Effector memory CD4-positive, alpha-beta T cell (primary cell): ENCODE results near the gene HES6.

Experiments
- DNase-seq, 3 donors: peaks; one replicate each; pipeline ENCODE4 v3.0.0-alpha.2; 2020
- H3K27ac ChIP-seq: 2 replicates; pipeline ENCODE4 v1.7.0; 2013; ENCODE audit warnings: mild to moderate bottlenecking, low read length, moderate library complexity; ENCODE audit not compliant: insufficient read depth, poor library complexity, severe bottlenecking
- H3K27me3 ChIP-seq: replicated peaks from 2 replicates; pipeline ENCODE4 v1.7.0; 2013; ENCODE audit warnings: mild to moderate bottlenecking, low read length; ENCODE audit not compliant: insufficient read depth, control insufficient read depth, poor library complexity, severe bottlenecking
- H3K36me3 ChIP-seq: 2 replicates; pipeline ENCODE4 v1.7.0; 2013; ENCODE audit warnings: mild to moderate bottlenecking, low read length, moderate library complexity; ENCODE audit not compliant: control insufficient read depth, insufficient read depth
- H3K4me1 ChIP-seq: 2 replicates; pipeline ENCODE4 v1.7.0; 2013; ENCODE audit warnings: low read length, mild to moderate bottlenecking; ENCODE audit not compliant: control insufficient read depth, insufficient read depth, poor library complexity, severe bottlenecking
- H3K4me3 ChIP-seq: 2 replicates; pipeline ENCODE4 v1.7.0; 2013; ENCODE audit warnings: low read length, low read depth, mild to moderate bottlenecking; ENCODE audit not compliant: insufficient read depth, poor library complexity, severe bottlenecking
- H3K9me3 ChIP-seq: 2 replicates; pipeline ENCODE4 v1.7.0; 2013; ENCODE audit warnings: mild to moderate bottlenecking, low read length, moderate library complexity; ENCODE audit not compliant: control insufficient read depth

Gene HES6

DNA sequence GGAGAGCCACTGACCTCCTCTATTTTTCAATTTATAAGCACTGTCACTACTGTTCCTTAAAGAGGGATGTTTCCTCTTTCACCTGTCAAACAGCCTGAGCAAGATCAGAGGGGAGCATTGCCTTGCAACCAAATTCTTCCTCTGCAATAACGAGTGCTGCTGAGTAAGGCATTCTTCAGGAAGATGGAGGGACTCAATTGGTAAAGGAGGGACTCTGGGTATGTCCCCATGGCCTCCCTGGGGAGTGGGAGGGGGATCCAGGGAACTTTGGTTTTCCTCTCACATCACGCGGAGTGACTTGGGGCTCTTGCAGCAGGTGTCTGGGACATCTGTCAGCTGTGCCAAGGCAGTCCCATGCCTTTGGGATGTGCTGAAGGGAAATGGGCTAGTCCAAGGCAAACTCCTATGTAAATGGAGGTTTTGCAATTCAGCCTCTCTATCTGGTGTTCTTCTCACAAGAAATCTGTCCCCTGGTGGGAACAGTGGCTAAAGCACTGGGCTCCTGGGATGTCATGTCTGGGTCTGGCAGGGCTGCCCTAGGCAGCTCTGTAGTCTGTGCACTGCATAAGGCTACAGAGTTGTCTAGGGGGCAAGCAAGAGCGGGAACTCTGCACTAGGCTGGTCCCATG is 14.4 kb upstream of the HES6 start:
- Histone ChIP-seq H3K27ac (no peak overlapping the region), H3K9me3 (no peaks in the 10 kb centered on the region), H3K4me1 (no peaks in the 10 kb centered on the region), H3K27me3 (no peaks in the 10 kb centered on the region), H3K4me3 (no peak overlapping the region), H3K36me3 (peaks cover 44% of the 10 kb centered on the region)
- DNase-seq, result no peak

DNA sequence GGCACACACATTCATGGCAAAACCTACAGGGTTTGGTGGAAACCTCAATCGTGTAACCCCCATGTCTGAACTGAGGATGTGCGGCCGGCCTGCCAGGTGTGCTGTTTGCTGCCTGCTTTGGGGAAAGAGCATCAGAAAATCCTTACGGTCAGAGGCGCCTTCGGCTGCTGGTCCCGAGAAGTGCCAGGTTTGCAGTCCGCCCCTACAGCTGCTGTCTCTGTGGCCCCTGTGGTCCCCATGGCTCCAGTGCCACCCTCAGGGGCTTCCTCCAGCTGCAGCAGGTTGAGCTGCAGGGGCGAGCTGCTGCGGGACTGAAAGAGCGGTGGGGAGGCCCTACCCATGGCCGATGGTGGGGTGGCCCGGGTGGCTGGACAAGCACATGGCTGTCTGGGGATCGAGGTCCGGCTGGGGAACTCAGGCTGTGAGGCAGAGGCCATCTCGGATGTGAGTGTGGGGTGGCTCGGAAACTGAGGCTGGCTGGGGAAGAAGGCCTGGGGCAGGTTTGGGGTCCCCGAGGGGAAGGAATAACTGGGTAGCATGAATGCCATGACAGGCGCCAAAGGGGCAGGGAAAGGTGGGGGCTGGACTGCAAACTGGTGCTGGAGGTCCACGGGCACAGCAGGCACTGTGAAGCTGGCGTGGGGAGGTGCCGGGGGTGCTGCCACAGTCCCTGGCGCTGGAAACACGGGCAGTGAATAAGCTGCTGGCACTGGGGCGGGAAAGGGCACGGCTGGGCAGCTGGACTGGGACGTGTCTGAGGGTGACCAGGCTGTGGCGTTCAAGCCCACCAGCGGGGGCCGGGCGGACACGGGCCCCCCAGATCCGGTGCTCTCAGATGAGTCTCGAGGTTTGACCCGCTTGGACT is 13.2 kb upstream of the HES6 start:
- Histone ChIP-seq H3K4me3 (no peak overlapping the region), H3K9me3 (no peaks in the 10 kb centered on the region), H3K27me3 (no peaks in the 10 kb centered on the region), H3K27ac (no peak overlapping the region), H3K4me1 (no peaks in the 10 kb centered on the region), H3K36me3 (peaks cover 38% of the 10 kb centered on the region)
- no peak for DNase-seq

DNA sequence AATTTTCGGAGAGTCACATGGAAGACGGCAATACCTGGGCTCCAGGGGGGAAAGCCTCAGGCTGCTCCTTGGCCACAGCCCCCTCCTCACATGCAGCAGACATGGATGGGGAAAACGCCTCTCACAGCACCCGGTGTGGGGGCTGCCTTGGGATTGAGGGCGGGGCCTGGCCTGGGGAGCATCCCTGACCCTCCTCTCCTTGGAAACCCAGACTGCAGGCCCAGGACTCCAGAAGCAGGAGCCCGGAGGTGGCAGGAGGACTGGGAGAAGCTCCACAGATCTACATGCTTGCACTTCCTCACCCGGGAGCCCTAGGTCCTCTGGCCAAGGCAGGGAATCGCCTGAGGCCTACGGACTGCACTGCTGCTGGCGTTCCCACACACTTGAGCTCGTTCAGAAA is 12.1 kb upstream of the HES6 start:
- H3K36me3 ChIP-seq, result peaks cover 35% of the 10 kb centered on the region
- no peak overlapping the region for H3K4me3 ChIP-seq
- no peak for DNase-seq
- no peak overlapping the region for H3K27ac ChIP-seq
- no peaks in the 10 kb centered on the region for H3K9me3 ChIP-seq
- H3K4me1 ChIP-seq, result no peaks in the 10 kb centered on the region
- H3K27me3 ChIP-seq, result no peaks in the 10 kb centered on the region

GRCh38 chr2:238251331-238251730 is 11.5 kb upstream of the HES6 start:
- Histone ChIP-seq H3K36me3 (peaks cover 35% of the 10 kb centered on the region), H3K27ac (no peak overlapping the region), H3K4me3 (no peak overlapping the region), H3K9me3 (no peaks in the 10 kb centered on the region), H3K27me3 (no peaks in the 10 kb centered on the region), H3K4me1 (no peaks in the 10 kb centered on the region)
- no peak for DNase-seq

- H3K36me3 ChIP-seq, result peaks cover 34% of the 10 kb centered on the region
These were observed 11.1 kb upstream of the HES6 start for GRCh38 chr2:238250896-238251295.

GRCh38 chr2:238247841-238248453 is 8.1 kb upstream of the HES6 start:
- no peak for DNase-seq
- Histone ChIP-seq H3K27ac (no peak overlapping the region), H3K4me3 (no peak overlapping the region), H3K4me1 (no peaks in the 10 kb centered on the region), H3K27me3 (no peaks in the 10 kb centered on the region), H3K9me3 (no peaks in the 10 kb centered on the region), H3K36me3 (peaks cover 14% of the 10 kb centered on the region)

More at GRCh38 chr2:238250896-238251295, 11.1 kb upstream of the HES6 start:
- no peak overlapping the region for H3K4me3 ChIP-seq
- DNase-seq, result no peak
- no peaks in the 10 kb centered on the region for H3K4me1 ChIP-seq
- no peak overlapping the region for H3K27ac ChIP-seq
- no peaks in the 10 kb centered on the region for H3K9me3 ChIP-seq
- H3K27me3 ChIP-seq, result no peaks in the 10 kb centered on the region

DNA sequence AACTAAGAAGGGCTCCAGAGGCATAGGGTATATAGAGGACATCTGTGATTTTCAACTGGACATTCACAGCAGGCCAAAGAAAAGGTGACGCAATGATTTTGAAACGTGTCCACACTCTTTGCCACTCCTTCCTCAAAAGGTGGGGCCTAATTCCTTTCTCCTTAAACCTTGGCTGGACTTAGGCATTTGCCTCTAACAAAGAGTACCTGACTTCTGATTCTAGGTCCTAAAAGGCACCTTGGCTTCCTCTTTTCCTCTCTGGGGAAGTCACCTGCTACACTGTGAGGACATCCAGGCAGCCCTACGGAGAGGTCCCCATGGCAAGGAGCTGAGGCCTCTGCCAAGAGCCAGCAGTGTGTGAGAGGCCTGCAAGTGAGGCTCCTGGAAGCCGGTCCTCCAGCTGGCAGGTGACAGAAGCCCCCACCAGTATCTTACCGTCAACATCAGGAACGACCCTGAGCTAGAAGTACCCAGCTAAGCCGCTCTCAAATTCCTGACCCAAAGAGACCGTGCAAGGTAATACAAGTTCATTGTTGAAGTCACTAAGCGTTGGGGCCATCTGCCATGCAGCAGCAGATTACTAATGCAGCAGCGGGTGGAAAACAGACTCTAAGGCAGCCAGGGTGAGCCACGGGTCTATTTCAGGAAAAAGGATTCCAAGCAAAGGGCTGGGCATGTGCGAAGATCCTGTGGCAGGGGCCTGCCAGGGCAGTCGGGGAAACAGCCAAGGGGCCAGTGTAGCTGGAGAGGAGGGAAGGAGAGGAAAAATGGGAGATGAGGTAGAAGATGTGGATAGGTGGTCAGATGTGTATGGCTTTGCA is 7.4 kb upstream of the HES6 start:
- H3K27me3 ChIP-seq, result no peaks in the 10 kb centered on the region
- H3K4me3 ChIP-seq, result no peak overlapping the region
- H3K36me3 ChIP-seq, result peaks cover 9% of the 10 kb centered on the region
- no peaks in the 10 kb centered on the region for H3K9me3 ChIP-seq
- DNase-seq, result no peak
- H3K27ac ChIP-seq, result no peak overlapping the region
- H3K4me1 ChIP-seq, result no peaks in the 10 kb centered on the region

DNA sequence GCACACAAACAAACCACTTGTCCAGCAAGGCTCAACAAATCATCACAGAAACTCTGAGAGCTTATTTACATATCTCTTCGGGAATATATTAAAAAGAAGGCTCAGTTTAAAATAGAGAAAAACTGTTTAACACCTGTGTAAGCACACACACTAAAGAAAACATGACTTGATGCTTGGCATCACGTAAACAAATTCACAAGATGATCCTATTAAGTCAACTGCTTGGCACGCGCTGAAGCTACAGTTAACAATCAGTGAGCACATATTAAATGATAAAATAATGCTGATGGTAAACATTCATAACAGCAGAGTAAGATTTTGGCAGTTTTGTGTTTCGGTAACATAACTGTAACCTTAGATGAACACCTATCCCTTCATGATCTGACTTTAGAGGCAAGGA is 4.3 kb upstream of the HES6 start:
- Histone ChIP-seq H3K4me1 (peaks cover 6% of the 10 kb centered on the region), H3K36me3 (no peaks in the 10 kb centered on the region), H3K27me3 (no peaks in the 10 kb centered on the region), H3K27ac (no peak overlapping the region), H3K9me3 (no peaks in the 10 kb centered on the region), H3K4me3 (no peak overlapping the region)
- no peak for DNase-seq

- Histone ChIP-seq H3K4me1 (peaks cover 12% of the 10 kb centered on the region), H3K36me3 (no peaks in the 10 kb centered on the region), H3K9me3 (no peaks in the 10 kb centered on the region), H3K27ac (no peak overlapping the region), H3K27me3 (no peaks in the 10 kb centered on the region), H3K4me3 (no peak overlapping the region)
- DNase-seq, result no peak
These were observed 3.7 kb upstream of the HES6 start for GRCh38 chr2:238243496-238244076.
